Endothelial cell of umbilical vein (primary cell): ENCODE results near the gene APC2. TPM values are rescaled to one million over a fixed set of nuclear protein-coding genes. Genes with fewer than 3 reads are reported as not detected.

Experiments used
- BruUV-seq: library from RNA; stranded (reverse); fragments of 400-500 nt; replicated peaks from 2 replicates; lab custom pipeline; 2021; lab: Mats Ljungman, UMichigan
- CTCF ChIA-PET: fragments of 300-600, 350-600 bp; sonication (Branson Sonifier 250); formaldehyde crosslinking; loops from one replicate; lab custom pipeline; 2021; ENCODE audit warnings: antibody characterized with exemption, inconsistent platforms; lab: Charles Lee
- POLR2A ChIA-PET: fragments of 300-600, 350-600 bp; sonication (Branson Sonifier 250); formaldehyde crosslinking; loops from one replicate; lab custom pipeline; 2021; ENCODE audit warnings: antibody characterized with exemption, inconsistent platforms; lab: Charles Lee
- DNase-seq: peaks from one replicate; pipeline ENCODE4 v3.0.0-alpha.2; 2011; ENCODE audit warnings: low read depth, low spot score
- FAIRE-seq: peaks from 2 replicates; lab custom pipeline; 2011; peaks lifted over from hg19 to GRCh38; lab: Jason Lieb, UNC
- H2AFZ ChIP-seq: 2 replicates; pipeline ENCODE4 v1.6.0; 2012; ENCODE audit warnings: low read depth, low read length, control low read depth, inconsistent platforms
- H3K27ac ChIP-seq: 2 replicates; pipeline ENCODE4 v1.5.1; 2011; ENCODE audit warnings: low read depth, mild to moderate bottlenecking, control low read depth, low read length, moderate library complexity; ENCODE audit not compliant: insufficient read depth
- H3K27me3 ChIP-seq, 2 experiments: 2 replicates each; pipeline versions ENCODE4 v1.6.0 to v1.6.1; 2011; ENCODE audit warnings: low read length in 2 of 2, mixed read lengths in 1 of 2; ENCODE audit not compliant: control insufficient read depth in 2 of 2, insufficient read depth in 2 of 2
- H3K36me3 ChIP-seq, 2 experiments: 2 replicates in 1 of 2; 3 replicates in 1 of 2; pipeline ENCODE4 v1.5.1; 2011; ENCODE audit warnings: low read length in 2 of 2, mild to moderate bottlenecking in 1 of 2, moderate library complexity in 1 of 2; ENCODE audit not compliant: control insufficient read depth in 2 of 2, insufficient read depth in 2 of 2; ENCODE audit errors: extremely low read depth in 1 of 2
- H3K4me1 ChIP-seq: 3 replicates; pipeline ENCODE4 v1.5.1; 2011; ENCODE audit warnings: mild to moderate bottlenecking, low read length; ENCODE audit not compliant: control insufficient read depth, insufficient read depth; ENCODE audit errors: extremely low read depth
- H3K4me2 ChIP-seq: 2 replicates; pipeline ENCODE4 v1.6.1; 2011; ENCODE audit warnings: low read length, control low read depth, mixed read lengths; ENCODE audit not compliant: insufficient read depth
- H3K4me3 ChIP-seq, 3 experiments: fragments of 200-600 bp in 1 of 3; sonication (generic), shearing (Covaris generic) in 1 of 3; replicated peaks in 1 of 3; 2 replicates each; pipeline ENCODE4 v1.5.1; 2011 to 2016; ENCODE audit warnings: control low read depth in 3 of 3, low read length in 3 of 3, mild to moderate bottlenecking in 2 of 3, inconsistent platforms in 1 of 3, low read depth in 1 of 3, moderate library complexity in 1 of 3; ENCODE audit not compliant: insufficient read depth in 1 of 3
- H3K79me2 ChIP-seq: 2 replicates; pipeline ENCODE4 v1.6.0; 2012; ENCODE audit warnings: low read length, inconsistent platforms; ENCODE audit not compliant: control insufficient read depth, insufficient read depth
- H3K9ac ChIP-seq: replicated peaks from 2 replicates; pipeline ENCODE3; 2011; ENCODE audit warnings: low read length, control low read depth; ENCODE audit not compliant: insufficient read depth; ENCODE audit errors: extremely low read depth
- H3K9me1 ChIP-seq: replicated peaks from 3 replicates; pipeline ENCODE4 v1.6.0; 2011; ENCODE audit warnings: mild to moderate bottlenecking, low read length; ENCODE audit not compliant: control insufficient read depth, insufficient read depth; ENCODE audit errors: extremely low read depth
- H3K9me3 ChIP-seq: replicated peaks from 2 replicates; pipeline ENCODE4 v1.5.1; 2012; ENCODE audit warnings: low read length, inconsistent platforms; ENCODE audit not compliant: control insufficient read depth, insufficient read depth
- H4K20me1 ChIP-seq: replicated peaks from 2 replicates; pipeline ENCODE3; 2011; ENCODE audit warnings: mild to moderate bottlenecking, low read length; ENCODE audit not compliant: control insufficient read depth, insufficient read depth; ENCODE audit errors: extremely low read depth
- CTCF ChIP-seq, 2 donors: IDR thresholded peaks; 1 replicate in 1 of 2; 2 replicates in 1 of 2; pipeline ENCODE4 v1.5.1; 2011; ENCODE audit warnings: low read length in 2 of 2, mild to moderate bottlenecking in 2 of 2, moderate library complexity in 2 of 2, control low read depth in 1 of 2, inconsistent platforms in 1 of 2, low read depth in 1 of 2; ENCODE audit not compliant: insufficient read depth in 1 of 2; ENCODE audit errors: extremely low read depth in 1 of 2
- EZH2 ChIP-seq: IDR thresholded peaks from 2 replicates; pipeline ENCODE4 v1.6.1; 2012; ENCODE audit warnings: borderline replicate concordance, low read depth, mild to moderate bottlenecking, moderate library complexity, low read length, inconsistent platforms; ENCODE audit not compliant: severe bottlenecking
- FOS ChIP-seq: IDR thresholded peaks from 2 replicates; pipeline ENCODE4 v1.6.1; 2011; ENCODE audit warnings: mild to moderate bottlenecking, low read length, moderate library complexity, borderline replicate concordance; ENCODE audit not compliant: insufficient read depth
- GATA2 ChIP-seq: IDR thresholded peaks from 2 replicates; pipeline ENCODE4 v1.7.0; 2011; ENCODE audit warnings: low read depth, mild to moderate bottlenecking, moderate library complexity, mixed read lengths, low read length; ENCODE audit not compliant: insufficient read length, insufficient read depth
- JUN ChIP-seq: IDR thresholded peaks from 2 replicates; pipeline ENCODE4 v1.6.1; 2011; ENCODE audit warnings: borderline replicate concordance, low read depth; ENCODE audit not compliant: insufficient read length, insufficient read depth
- MAX ChIP-seq: IDR thresholded peaks from 2 replicates; pipeline ENCODE4 v1.6.1; 2011; ENCODE audit not compliant: insufficient read depth, insufficient read length
- MYC ChIP-seq: IDR thresholded peaks from one replicate; pipeline ENCODE4 v1.6.1; 2011; ENCODE audit warnings: mild to moderate bottlenecking, low read depth, low read length
- POLR2A ChIP-seq: IDR thresholded peaks from 2 replicates; pipeline ENCODE4 v1.6.1; 2012; ENCODE audit warnings: low read depth, mild to moderate bottlenecking, control low read depth, low read length
- POLR2AphosphoS5 ChIP-seq: IDR thresholded peaks from 2 replicates; pipeline ENCODE4 v1.6.1; 2012; ENCODE audit warnings: low read depth, mild to moderate bottlenecking, control low read depth, low read length, moderate library complexity; ENCODE audit not compliant: insufficient read depth
- dilution Hi-C: fragments of 300-500 bp; cut with MboI; formaldehyde crosslinking; loops from one replicate; pipeline ENCODE4 v1.15.0; 2019; ENCODE audit warnings: low sequenced_read_pairs; ENCODE audit not compliant: extremely low pct_ligation_motif_present
- intact Hi-C: fragments of 100-400 bp; cut with micrococcal nuclease; formaldehyde crosslinking; loops from one replicate; pipeline ENCODE4 v1.10.0; 2022
- polyA plus RNA-seq, 4 experiments: library from polyadenylated mRNA; depleted of rRNA in 3 of 4; stranded (reverse) in 3 of 4; unstranded in 1 of 4; fragments of >200 nt; gene quantifications; 2 replicates each; pipeline versions ENCODE4 v1.2.1 to v1.2.3, GENCODE V29; 2011 to 2012; ENCODE audit warnings: missing spikeins in 1 of 4
- total RNA-seq: library from RNA; stranded (reverse); gene quantifications from 2 replicates; pipeline ENCODE4 v1.2.3, GENCODE V29; 2021

The APC2 gene
- total and polyA plus RNA-seq, 2 donors (not counting 3 experiments of a cell fraction or from before 2014, with no cell fraction given) = 0.01 to 0.04 TPM

- Histone ChIP-seq H4K20me1 (peaks cover 2% of the 10 kb centered on the region), H3K79me2 (peaks cover 17% of the 10 kb centered on the region)
Observed at GRCh38 chr19:1427221-1427920, 22.6 kb upstream of the APC2 start.

More at GRCh38 chr19:1427221-1427920, 22.6 kb upstream of the APC2 start:
- ChIA-PET POLR2A (no interaction called here), CTCF (no interaction called here)
- no peak overlapping the region for H3K27ac ChIP-seq
- dilution Hi-C loops = no loop called here
- intact Hi-C loops = no loop called here
- no peak overlapping the region for H3K9ac ChIP-seq
- FAIRE-seq = no peak
- no peaks in the 10 kb centered on the region for H3K9me3 ChIP-seq
- no peak overlapping the region for H3K4me2 ChIP-seq
- H3K9me1 ChIP-seq = no peaks in the 10 kb centered on the region
- BruUV-seq = no TSS peak
- no peak overlapping the region for H3K4me3 ChIP-seq
- H3K36me3 ChIP-seq = peaks cover 16 to 65% of the 10 kb centered on the region in 2 experiments
- DNase-seq = no peak
- H2AFZ ChIP-seq = no peak overlapping the region
- H3K27me3 ChIP-seq = no peaks in the 10 kb centered on the region
- H3K4me1 ChIP-seq = no peaks in the 10 kb centered on the region
- no peak for TF ChIP-seq MYC
- TF ChIP-seq FOS = no peak
- TF ChIP-seq POLR2AphosphoS5 = no peak
- TF ChIP-seq POLR2A = no peak
- no peak for TF ChIP-seq GATA2
- no peak for TF ChIP-seq MAX
- no peak for TF ChIP-seq EZH2
- TF ChIP-seq CTCF (IDR thresholded peaks at IDR 0.05; ENCODE audit: extremely low read depth in 1 of 2, insufficient read depth in 1 of 2, low read depth in 1 of 2, low read length in 2 of 2) = no peak
- no peak for TF ChIP-seq JUN
